Activated CD8-positive, alpha-beta T cell treated with anti-CD3 and anti-CD28 coated beads, Interleukin-2, amount 10 ng/mL, durations not matched to agents 7 days and 5 days (primary cell): ENCODE measurements around the gene DENND1A. TPM values are rescaled to one million over a fixed set of nuclear protein-coding genes. Genes with fewer than 3 reads are reported as not detected.

Experiments used
- ATAC-seq: fragments of 150-1000 bp; cut with Tn5 transposase; one replicate; pipeline ENCODE4 v1.10.0; 2021; ENCODE audit warnings: moderate library complexity
- CTCF ChIA-PET: fragments of 350-600 bp; sonication (Branson Sonifier 250); formaldehyde crosslinking; loops from one replicate; lab custom pipeline; 2021; ENCODE audit warnings: antibody characterized with exemption; lab: Charles Lee
- POLR2A ChIA-PET: fragments of 350-600 bp; sonication (Branson Sonifier 250); formaldehyde crosslinking; loops from one replicate; lab custom pipeline; 2021; ENCODE audit warnings: antibody characterized with exemption; lab: Charles Lee
- DNase-seq: peaks from one replicate; pipeline ENCODE4 v3.0.0-alpha.2; 2020
- H3K27ac Mint-ChIP-seq: one replicate; pipeline ENCODE4 v1.8.0; 2021; ENCODE audit warnings: mild to moderate bottlenecking, mixed read lengths
- H3K27me3 Mint-ChIP-seq: one replicate; pipeline ENCODE4 v1.8.0; 2021; ENCODE audit warnings: low read depth, mixed read lengths
- H3K36me3 Mint-ChIP-seq: one replicate; pipeline ENCODE4 v1.8.0; 2021; ENCODE audit warnings: low read depth, mixed read lengths
- H3K4me1 Mint-ChIP-seq: one replicate; pipeline ENCODE4 v1.8.0; 2021; ENCODE audit warnings: low read depth, mixed read lengths
- H3K4me3 Mint-ChIP-seq: one replicate; pipeline ENCODE4 v1.8.0; 2021; ENCODE audit warnings: mild to moderate bottlenecking, mixed read lengths
- H3K9me3 Mint-ChIP-seq: one replicate; pipeline ENCODE4 v1.8.0; 2022; ENCODE audit warnings: mixed read lengths; ENCODE audit not compliant: insufficient read depth
- total RNA-seq, 2 experiments: library from RNA; stranded (reverse); gene quantifications; one replicate each; pipeline ENCODE4 v1.2.3, GENCODE V29; 2021

Gene DENND1A
- total RNA-seq, 2 experiments from 2014 or later: 13.0 to 15.5 TPM

DNA sequence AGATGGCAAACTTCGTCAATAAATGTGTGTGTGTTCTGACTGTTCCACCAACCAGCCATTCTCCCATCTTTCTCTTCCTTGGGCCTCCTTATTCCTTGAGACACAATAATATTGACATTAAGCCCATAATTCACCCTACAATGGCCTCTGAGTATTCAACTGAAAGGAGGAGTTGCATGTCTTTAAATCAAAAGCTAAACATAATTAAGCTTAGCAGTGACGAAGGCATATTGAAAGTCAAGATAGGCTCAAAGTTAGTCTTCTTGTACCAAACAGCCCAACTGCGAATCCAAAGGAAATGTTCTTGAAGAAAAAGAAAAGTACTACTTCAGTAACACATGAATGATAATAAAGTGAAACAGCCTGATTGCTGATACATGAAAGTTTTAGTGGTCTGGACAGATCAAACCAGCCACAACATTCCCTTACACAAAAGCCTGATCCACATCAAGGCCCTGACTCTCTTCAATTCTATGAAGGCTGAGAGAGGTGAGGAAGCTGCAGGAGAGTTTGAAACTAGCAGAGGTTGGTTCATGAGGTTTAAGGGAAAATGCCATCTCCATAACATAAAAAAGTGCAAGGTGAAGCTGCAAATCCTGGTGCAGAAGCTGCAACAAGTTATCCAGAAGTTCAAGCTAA lies 81.4 kb downstream of the DENND1A start:
- ChIA-PET CTCF (no interaction called here), POLR2A (interaction anchor here (0.6 to 0.8 kb wide), 2 partner anchors 13 to 133 kb away, joined by 3 read pairs; no protein-coding TSS in a partner anchor)
- ATAC-seq: no peak
- Mint-ChIP-seq H3K9me3 (peaks cover 23% of the 10 kb centered on the region), H3K4me1 (peaks cover 7% of the 10 kb centered on the region), H3K36me3 (peaks cover 21% of the 10 kb centered on the region), H3K27ac (no peak overlapping the region), H3K27me3 (no peaks in the 10 kb centered on the region), H3K4me3 (no peak overlapping the region)
- no peak for DNase-seq

DNA sequence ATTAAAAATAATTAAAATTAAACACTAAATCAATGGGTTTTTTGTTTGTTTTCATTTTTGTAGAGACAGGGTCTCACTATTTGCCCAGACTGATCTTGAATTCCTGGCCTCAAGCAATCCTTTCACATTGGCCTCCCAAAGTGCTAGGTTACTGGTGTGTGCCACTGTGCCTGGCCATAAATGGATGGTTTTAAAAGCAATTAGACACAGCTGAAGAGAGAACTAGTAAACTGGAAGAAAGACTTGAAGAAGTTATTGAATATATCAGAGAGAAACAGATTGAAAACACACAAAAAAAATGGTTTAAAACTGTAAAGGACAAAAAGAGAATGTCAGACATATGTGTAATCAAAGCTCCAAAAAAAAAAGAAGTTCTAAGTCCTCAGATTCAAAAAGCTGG lies 83.0 kb downstream of the DENND1A start:
- H3K36me3 Mint-ChIP-seq: peaks cover 21% of the 10 kb centered on the region
- ATAC-seq (no peak), DNase-seq (no peak)
- peaks cover 32% of the 10 kb centered on the region for H3K9me3 Mint-ChIP-seq
- no peaks in the 10 kb centered on the region for H3K27me3 Mint-ChIP-seq
- H3K4me1 Mint-ChIP-seq: peaks cover 7% of the 10 kb centered on the region
- CTCF ChIA-PET: no interaction called here
- H3K4me3 Mint-ChIP-seq: no peak overlapping the region
- H3K27ac Mint-ChIP-seq: no peak overlapping the region
- POLR2A ChIA-PET: no interaction called here

DNA sequence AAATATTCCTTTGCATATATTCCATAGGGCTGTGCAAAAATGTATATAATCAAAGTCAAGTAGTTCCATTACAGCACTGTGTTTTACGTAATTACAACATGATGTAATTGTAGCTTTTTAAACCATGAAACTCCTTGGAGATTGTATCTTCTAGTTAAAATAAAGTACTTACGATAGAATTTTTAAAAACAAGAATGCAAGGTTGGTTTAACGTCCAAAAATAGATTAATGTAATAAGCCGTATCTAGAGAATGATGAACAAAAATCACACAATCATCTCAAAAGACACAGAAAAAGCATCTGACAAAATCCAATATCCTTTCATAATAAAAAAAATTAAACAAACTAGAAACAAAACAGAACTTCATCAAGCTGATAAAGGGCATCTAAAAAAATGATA lies 86.2 kb downstream of the DENND1A start:
- H3K4me3 Mint-ChIP-seq: no peak overlapping the region
- H3K27me3 Mint-ChIP-seq: no peaks in the 10 kb centered on the region
- ChIA-PET CTCF (no interaction called here), POLR2A (no interaction called here)
- no peak for ATAC-seq
- no peak for DNase-seq
- peaks cover 35% of the 10 kb centered on the region for H3K9me3 Mint-ChIP-seq
- H3K36me3 Mint-ChIP-seq: peaks cover 20% of the 10 kb centered on the region
- H3K4me1 Mint-ChIP-seq: peaks cover 5% of the 10 kb centered on the region
- H3K27ac Mint-ChIP-seq: no peak overlapping the region

DNA sequence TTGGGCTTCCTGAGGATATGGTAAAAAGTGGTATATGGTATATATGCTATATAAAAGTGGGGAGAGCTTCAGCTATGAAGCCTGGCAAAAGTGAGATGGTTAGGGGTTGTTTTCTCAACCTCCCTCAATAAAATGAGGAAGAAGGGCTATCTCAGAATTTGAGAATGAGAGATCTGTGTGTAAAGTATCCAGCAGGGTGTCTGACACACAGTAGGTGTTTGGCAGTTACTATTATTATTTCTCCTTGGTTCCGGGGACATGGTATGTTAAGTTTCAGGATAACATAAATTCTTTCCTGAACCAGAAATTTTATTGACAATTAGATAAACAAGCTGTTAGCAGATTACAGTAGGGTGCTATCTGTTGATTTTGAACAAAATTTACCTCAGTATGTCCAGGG lies 94.1 kb downstream of the DENND1A start:
- Mint-ChIP-seq H3K27me3 (no peaks in the 10 kb centered on the region), H3K27ac (no peak overlapping the region), H3K4me3 (no peak overlapping the region), H3K36me3 (peaks cover 14% of the 10 kb centered on the region), H3K9me3 (peaks cover 20% of the 10 kb centered on the region), H3K4me1 (peaks cover 24% of the 10 kb centered on the region)
- ChIA-PET CTCF (no interaction called here), POLR2A (no interaction called here)
- ATAC-seq (no peak), DNase-seq (no peak)

DNA sequence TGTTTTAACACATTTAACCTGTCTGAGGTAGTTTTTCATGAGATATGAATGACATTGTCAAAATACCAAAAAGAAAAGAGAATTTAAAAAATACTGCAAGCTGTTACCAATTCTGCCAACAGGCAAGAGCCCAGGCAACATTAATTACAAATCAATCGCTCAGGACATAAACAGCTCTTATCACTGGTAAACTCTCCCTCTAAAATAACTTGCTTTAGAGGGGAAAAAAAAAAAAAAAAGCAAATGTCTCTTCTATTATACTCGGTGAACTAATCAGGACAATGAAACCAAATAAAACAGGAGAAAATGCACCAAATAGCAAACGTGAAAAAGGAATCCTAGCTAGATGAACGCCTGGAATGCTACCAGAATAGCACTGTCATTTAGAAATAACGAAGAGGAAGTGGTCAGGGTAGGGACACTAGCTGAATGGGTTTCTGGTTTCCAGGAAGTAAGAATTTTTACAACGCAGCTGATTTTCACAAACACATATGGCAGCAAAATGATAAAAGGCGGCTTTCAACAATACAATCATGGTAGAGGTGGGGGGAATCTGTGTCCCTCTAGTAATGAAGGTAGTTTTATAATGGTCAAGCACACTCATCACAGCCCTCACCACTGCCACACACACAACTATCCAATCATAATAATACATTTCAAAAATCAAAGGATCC lies 94.9 kb downstream of the DENND1A start:
- Mint-ChIP-seq H3K9me3 (peaks cover 21% of the 10 kb centered on the region), H3K27me3 (no peaks in the 10 kb centered on the region), H3K36me3 (peaks cover 16% of the 10 kb centered on the region), H3K4me3 (peak overlapping the region; percentile 42), H3K27ac (peak overlapping the region; percentile 37), H3K4me1 (peaks cover 24% of the 10 kb centered on the region)
- CTCF ChIA-PET: interaction anchor here (1.6 kb wide), 1 partner anchor 67 kb away, joined by 3 read pairs; no protein-coding TSS in a partner anchor
- ATAC-seq: peak; percentile 49
- POLR2A ChIA-PET: no interaction called here
- DNase-seq: no peak

DNA sequence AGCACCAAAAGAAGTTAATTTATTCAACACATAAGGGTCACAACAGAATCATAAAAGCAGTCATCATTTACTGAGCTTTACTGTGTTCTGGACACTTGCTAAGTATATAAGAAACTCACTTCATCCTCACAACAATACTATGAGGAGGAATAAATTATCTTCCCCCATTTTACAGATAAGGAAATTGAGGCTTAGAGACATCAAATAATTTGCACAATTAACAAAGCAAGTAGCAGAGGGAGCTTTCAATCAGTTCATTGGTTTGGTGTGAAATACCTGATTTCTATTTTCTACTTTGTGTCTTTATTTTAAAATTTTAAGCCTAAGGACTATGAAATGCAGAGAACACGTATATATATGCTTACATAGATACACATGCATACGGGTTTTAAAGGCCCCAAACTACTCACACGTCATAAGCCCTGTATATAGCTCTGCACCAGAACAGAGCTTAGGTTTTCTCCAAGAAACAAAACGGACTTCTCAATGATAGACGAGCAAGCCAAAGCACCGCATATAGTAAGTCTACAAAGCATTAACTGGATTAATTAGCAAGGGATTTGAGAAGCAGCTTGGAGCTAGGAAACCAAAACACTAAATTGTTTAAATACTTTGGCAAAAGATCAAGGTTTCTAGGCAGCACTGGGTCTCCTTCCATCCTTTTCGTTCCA lies 95.6 kb downstream of the DENND1A start:
- peaks cover 24% of the 10 kb centered on the region for H3K4me1 Mint-ChIP-seq
- POLR2A ChIA-PET: no interaction called here
- H3K36me3 Mint-ChIP-seq: peaks cover 19% of the 10 kb centered on the region
- peaks cover 24% of the 10 kb centered on the region for H3K9me3 Mint-ChIP-seq
- H3K27me3 Mint-ChIP-seq: no peaks in the 10 kb centered on the region
- no peak for DNase-seq
- H3K27ac Mint-ChIP-seq: no peak overlapping the region
- H3K4me3 Mint-ChIP-seq: no peak overlapping the region
- CTCF ChIA-PET: interaction anchor here (1.6 kb wide), 1 partner anchor 67 kb away, joined by 3 read pairs; no protein-coding TSS in a partner anchor
- no peak for ATAC-seq

DNA sequence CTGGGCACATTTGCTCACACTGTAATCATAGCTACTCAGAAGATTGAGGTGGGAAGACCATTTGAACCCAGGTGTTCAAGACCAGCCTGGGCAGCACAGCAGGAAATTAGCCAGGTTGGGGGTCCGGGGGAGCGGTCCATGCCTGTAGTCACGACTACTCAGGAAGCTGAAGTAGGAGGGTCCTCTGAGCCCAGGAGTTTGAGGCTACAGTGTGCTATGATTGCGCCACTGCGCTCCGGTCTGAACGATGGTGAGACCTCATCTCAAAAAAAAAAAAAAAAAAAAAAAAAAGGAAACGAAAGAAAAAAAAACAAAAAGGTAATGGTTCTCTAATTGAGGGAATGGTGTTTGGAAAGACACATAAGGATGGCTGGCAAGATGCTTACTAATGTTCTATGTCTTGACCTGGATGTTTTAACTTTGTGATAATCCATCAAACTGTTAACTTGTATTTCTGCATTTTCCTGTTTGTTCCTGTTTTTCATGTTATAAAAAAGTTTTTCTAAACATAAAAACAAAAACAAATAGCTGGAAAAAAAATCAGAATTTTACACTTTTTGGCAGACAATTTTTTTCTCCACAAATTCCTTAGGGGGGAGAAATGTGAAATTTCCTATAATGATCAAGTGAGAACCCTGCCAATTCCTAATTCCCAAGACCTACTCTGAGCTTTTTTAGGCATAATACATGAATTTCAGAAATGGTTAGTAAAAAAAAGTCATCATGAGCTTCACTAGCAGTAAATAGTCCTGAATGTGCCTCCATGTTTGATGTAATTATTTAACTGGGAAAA lies 96.9 kb downstream of the DENND1A start:
- H3K4me3 Mint-ChIP-seq: no peak overlapping the region
- no peak overlapping the region for H3K27ac Mint-ChIP-seq
- ChIA-PET POLR2A (no interaction called here), CTCF (no interaction called here)
- peaks cover 24% of the 10 kb centered on the region for H3K4me1 Mint-ChIP-seq
- H3K27me3 Mint-ChIP-seq: no peaks in the 10 kb centered on the region
- no peak for DNase-seq
- no peak for ATAC-seq
- H3K9me3 Mint-ChIP-seq: peaks cover 37% of the 10 kb centered on the region
- H3K36me3 Mint-ChIP-seq: peaks cover 27% of the 10 kb centered on the region

DNA sequence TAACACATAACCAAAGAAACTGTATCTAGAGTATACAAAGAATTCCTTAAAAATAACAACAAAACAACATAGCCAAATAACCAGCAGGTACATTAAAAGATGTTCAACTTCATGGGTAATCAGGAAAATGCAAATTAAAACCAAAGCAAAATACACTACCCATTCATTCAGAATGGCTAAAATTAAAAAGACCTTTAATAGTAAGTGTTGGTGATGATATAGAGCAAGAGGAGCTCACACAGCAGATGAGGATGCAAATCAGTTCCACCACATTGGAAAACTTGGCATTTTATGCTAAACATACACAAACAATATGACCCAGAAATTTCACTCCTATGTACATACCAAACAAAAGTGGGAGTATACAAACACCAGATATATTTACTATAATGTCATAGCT lies 97.8 kb downstream of the DENND1A start:
- Mint-ChIP-seq H3K27ac (no peak overlapping the region), H3K4me3 (no peak overlapping the region), H3K36me3 (peaks cover 35% of the 10 kb centered on the region), H3K4me1 (peaks cover 24% of the 10 kb centered on the region), H3K27me3 (no peaks in the 10 kb centered on the region), H3K9me3 (peaks cover 42% of the 10 kb centered on the region)
- ChIA-PET CTCF (no interaction called here), POLR2A (no interaction called here)
- ATAC-seq (no peak), DNase-seq (no peak)

DNA sequence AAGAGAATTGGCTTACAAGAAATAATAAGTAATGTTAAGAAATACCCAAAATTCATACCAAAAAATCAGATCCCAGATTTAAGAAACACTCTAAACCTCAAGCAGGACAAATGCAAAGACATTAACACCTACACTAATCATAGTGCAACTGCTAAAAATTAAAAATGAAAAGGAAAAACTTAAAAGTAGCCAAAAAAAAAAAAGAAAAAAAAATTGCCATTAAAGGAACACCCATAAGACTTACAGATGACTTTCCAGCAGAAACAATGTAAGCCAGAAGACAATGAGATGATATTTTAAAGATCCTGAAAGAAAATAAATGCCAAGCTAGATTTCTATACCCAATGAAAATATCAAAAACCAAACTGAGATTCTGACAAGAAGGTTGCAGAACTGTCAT lies 101.5 kb downstream of the DENND1A start:
- no peaks in the 10 kb centered on the region for H3K4me1 Mint-ChIP-seq
- no peaks in the 10 kb centered on the region for H3K27me3 Mint-ChIP-seq
- ChIA-PET POLR2A (no interaction called here), CTCF (no interaction called here)
- no peak overlapping the region for H3K27ac Mint-ChIP-seq
- no peak for ATAC-seq
- no peak for DNase-seq
- H3K36me3 Mint-ChIP-seq: peaks cover 30% of the 10 kb centered on the region
- peaks cover 34% of the 10 kb centered on the region for H3K9me3 Mint-ChIP-seq
- H3K4me3 Mint-ChIP-seq: no peak overlapping the region

DNA sequence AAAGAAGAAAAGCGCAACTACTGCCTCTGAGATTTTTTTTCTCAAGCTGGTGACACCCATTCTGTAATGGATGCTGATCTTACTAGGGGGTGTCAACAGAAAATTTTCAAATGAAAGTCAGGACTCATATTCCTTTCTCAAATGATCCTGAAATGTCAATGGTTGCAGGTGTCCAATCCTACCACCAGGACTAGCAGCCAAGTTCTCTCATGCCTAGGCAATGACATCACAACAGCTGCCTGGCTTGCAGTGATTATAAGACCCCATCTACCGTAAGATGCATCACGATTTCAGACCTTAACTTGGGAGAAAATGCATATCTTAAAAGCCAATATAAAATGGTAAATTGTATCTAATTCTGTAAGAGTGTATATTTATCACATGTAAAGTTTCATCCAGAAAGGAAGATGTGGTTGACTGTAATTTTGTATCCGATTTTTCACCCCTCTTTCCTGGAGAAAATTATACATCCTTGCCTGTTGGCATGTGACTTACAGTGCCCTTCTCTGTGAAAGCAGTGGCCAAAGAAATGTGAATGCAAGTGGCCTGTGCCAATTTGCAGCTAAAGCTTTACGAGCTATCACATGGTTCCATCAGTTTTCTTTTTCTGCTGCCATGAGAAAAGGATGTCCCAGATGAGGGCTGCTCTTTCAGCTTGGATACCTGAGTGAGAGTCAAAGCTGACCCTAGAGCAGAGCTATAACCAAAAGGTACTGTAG lies 104.4 kb downstream of the DENND1A start:
- Mint-ChIP-seq H3K36me3 (peaks cover 25% of the 10 kb centered on the region), H3K9me3 (peaks cover 21% of the 10 kb centered on the region), H3K4me1 (no peaks in the 10 kb centered on the region), H3K4me3 (no peak overlapping the region), H3K27ac (no peak overlapping the region), H3K27me3 (no peaks in the 10 kb centered on the region)
- DNase-seq (no peak), ATAC-seq (no peak)
- POLR2A ChIA-PET: interaction anchor here (0.6 kb wide), 1 partner anchor 210 kb away, joined by 3 read pairs; no protein-coding TSS in a partner anchor
- CTCF ChIA-PET: no interaction called here
